GM12874 (cell line): ENCODE measurements around the gene POU2F1.

Source experiments
- TF ChIP-seq, protein P1 (sequence below): IDR thresholded peaks from 2 replicates; pipeline ENCODE4 v1.5.1; 2011; ENCODE audit warnings: low read depth, mild to moderate bottlenecking, control low read depth, low read length, moderate library complexity; ENCODE audit not compliant: insufficient read depth

The POU2F1 gene

DNA sequence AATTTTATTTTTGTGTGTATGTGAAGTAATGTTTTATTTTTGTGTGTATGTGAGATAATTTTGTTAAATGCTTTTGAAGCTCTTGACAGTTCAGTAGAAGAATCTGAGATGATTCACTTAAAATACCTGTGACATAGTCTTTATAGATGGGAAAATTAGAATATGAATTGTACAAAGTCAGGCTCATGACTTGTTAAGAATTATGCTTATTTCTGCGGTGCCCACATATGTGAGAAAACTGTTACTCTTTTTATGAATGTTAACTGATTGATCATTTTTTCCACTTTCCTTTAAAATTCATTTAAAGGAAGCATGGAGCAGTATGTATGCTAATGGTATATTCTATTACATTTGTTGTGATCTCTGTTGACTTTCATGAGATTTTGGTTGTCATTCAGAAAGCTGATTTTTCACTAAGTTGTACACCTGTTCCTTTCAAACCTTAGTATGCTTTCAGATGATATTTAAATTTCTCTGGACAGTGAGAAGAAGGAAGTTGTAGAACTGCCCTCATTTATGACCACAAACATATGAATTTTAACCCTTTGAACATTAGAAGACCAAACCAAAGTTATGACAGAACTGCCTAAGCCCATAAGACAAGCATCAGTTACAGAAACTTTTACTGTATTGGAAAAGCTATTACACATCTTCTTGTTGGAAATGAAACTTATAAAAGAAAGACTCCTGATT, 110.1 kb downstream of the POU2F1 start:
- TF ChIP-seq, protein P1, sequence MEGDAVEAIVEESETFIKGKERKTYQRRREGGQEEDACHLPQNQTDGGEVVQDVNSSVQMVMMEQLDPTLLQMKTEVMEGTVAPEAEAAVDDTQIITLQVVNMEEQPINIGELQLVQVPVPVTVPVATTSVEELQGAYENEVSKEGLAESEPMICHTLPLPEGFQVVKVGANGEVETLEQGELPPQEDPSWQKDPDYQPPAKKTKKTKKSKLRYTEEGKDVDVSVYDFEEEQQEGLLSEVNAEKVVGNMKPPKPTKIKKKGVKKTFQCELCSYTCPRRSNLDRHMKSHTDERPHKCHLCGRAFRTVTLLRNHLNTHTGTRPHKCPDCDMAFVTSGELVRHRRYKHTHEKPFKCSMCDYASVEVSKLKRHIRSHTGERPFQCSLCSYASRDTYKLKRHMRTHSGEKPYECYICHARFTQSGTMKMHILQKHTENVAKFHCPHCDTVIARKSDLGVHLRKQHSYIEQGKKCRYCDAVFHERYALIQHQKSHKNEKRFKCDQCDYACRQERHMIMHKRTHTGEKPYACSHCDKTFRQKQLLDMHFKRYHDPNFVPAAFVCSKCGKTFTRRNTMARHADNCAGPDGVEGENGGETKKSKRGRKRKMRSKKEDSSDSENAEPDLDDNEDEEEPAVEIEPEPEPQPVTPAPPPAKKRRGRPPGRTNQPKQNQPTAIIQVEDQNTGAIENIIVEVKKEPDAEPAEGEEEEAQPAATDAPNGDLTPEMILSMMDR: no peak

GRCh38 chr1:167331650-167332049, 111.0 kb downstream of the POU2F1 start:
- TF ChIP-seq, protein P1: no peak

DNA sequence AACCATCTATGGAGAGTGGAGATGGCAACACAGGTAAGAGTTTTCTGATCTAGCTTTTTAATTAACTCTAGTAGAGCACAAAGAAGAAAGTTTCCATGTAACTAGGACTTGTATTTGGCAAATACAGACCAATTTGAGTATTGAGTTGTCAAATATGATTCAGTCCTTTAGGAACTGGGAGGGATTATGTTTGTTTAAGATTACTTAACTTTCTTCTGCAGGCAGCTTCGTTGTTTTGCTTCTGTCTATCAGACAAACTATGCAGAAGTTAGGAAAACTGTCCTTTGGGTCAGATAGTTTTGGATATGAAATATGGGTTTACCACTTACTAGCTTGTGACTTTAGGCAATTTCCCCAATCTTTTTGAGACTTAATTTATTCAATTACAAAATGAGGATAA, 111.8 kb downstream of the POU2F1 start:
- TF ChIP-seq, protein P1: no peak

DNA sequence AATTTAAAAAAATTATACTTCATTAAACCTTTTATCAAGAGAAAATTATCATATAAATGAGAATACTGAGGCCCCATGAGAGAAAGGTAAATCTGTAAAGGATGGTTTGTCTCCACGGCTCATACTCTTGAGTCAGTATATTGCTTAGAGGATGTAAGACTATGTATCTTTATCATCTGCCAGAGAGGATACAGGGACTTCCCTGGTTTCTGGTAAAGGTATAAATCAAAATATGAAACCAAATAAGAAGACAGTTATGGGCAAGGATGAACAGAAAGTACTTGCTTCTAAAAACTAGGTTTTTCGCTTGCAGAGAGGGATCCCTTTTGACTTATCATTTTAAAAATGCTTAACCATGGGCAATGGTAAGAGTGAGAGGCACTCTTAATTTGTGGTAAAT, 112.4 kb downstream of the POU2F1 start:
- TF ChIP-seq, protein P1: no peak

DNA sequence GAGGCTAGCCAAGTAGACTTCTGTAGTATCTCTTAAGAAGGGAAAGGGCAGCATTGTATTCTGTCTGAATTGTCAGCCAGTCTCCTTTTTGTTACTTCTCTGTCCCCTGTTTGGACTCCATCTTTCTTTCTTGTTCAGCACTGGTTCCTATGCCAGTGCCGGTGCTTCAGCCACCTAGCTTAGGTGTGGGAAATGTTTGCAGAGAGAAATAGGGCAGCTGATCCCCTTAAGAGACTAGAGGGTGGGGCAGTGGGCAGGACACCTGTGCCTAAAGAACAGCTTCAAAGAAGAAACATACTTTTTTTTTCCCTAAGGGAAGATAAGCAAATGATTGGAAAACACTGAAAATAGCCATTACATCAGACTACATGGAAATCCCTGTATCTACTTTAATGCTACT, 113.0 kb downstream of the POU2F1 start:
- TF ChIP-seq, protein P1: no peak

GRCh38 chr1:167339405-167339804, 118.7 kb downstream of the POU2F1 start:
- TF ChIP-seq, protein P1: no peak

DNA sequence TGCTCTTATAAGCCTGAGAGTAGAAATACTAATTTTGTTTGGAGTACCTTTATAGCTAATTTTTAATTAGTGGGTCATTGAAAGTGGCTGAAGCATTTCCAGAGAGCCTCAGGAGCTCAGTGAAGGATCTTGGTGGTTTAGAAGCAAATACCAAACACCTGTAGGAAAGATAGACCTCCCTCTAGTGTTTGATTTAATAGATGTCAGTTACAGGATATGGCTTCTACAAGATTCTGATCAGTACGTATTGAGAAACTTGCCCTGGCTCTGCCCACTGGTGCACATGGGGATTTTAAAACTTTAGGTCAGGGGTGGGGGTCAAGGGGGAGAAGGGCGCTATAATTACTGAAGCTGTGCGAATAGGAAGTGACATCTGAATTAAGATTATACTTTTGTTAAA, 122.2 kb downstream of the POU2F1 start:
- TF ChIP-seq, protein P1: peak; percentile 39; the same call in 1 of the 2 replicates
